Ecto neural progenitor cell (in vitro differentiated cells): ENCODE measurements around the gene CUL7.
"Not testable (repeated sequence)": the region's sequence is repeated elsewhere in the genome, so short reads cannot be mapped to it uniquely, and the experiment has no call there.

ENCODE experiments used
- DNase-seq: peaks from one replicate; pipeline ENCODE4 v3.0.0-alpha.2; 2018; ENCODE audit warnings: low spot score

The CUL7 gene

DNA sequence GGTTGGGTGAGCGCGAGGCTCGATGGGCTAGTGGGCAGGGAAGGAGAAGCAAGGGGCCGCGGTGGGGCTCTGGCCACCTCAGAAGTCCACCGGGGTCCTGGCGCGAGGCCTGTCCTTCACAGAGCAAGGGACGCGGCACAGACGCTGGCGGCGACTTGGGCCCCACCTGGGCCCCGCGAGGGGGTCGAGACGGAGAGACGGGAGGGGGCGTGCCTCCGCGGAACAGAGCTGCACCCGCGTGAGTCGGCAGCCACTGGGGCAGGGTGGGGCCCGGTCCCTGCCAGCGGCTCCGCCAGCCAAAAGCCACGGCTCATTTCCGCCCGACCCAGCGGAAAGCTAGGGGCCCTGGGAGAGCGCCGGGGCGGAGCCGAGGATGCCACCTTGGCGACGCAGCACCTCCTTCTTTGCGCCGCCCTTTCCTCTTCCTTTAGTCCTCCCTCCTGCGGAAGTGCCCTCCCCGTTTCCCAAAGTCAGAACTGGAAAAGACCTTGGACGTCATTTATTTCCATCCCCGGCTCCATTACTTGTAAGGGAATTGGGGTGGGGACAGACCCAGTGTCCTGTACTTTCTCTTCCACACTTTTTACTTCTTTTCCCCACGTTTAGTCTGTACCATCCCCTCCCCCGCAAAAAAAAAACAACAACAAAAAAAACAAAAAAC, at the start of gene CUL7:
Gene CUL7 (minus strand): TSS at position 307 of the 661 bp plus-strand sequence. CDS start 1,063 bp downstream, outside the sequence.
- DNase-seq = peak; percentile 88

DNA sequence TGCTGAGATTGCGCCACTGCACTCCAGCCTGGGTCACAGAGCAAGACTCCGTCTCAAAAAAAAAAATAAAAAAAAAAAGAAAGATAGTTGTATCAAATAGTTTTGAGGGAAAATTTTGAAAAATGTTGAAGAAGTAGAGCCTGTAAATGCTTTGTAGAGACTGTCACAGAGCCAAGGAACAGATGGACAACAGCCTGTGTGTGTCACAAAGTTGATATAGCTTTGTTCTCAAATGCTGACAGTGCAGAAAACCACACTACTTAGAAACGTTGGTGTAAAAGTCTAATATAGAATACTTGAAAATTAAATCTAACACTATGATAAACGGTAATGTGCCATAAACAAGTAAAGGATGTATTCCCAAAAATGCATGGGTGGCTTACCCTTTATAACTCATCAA, 47.8 kb upstream of the CUL7 start:
- no peak for DNase-seq

DNA sequence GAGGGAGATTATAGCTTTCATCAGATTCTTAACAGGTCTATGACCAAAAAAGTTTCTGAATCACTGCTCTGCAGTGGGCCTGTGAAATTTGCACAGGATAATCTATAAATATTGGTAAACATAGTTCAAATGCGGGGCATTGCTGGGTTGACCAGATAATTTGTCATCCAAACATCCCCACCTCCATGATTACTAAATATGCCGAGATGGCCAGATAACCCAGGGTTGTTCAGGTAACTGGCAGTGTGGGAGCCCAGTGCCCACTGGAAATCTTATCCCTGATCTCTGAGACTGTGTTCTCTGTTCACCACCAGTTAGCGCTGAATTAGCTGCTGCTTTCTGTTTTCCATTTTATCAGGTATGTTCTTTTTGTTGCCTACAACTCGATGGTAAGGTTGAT, 43.9 kb upstream of the CUL7 start:
- no peak for DNase-seq

DNA sequence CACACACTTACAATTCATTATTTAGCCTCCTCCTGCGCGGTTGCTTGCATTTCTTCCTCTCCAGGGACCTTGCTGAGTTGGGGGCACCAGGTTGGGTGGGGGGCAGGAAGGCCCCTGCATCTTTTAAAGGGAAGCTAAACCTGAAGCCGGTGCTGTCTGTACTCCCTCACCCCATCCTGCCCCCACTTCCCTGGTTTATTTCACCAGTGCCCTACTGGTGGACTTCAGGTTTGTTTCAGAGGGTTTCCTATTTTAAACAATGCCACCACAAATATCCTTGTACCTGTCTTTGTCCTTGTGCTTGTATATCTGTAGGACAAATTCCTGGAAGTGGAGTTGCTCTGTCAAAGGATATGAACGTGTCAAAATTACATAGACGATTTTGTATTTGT, 43.4 kb upstream of the CUL7 start:
- DNase-seq = no peak

DNA sequence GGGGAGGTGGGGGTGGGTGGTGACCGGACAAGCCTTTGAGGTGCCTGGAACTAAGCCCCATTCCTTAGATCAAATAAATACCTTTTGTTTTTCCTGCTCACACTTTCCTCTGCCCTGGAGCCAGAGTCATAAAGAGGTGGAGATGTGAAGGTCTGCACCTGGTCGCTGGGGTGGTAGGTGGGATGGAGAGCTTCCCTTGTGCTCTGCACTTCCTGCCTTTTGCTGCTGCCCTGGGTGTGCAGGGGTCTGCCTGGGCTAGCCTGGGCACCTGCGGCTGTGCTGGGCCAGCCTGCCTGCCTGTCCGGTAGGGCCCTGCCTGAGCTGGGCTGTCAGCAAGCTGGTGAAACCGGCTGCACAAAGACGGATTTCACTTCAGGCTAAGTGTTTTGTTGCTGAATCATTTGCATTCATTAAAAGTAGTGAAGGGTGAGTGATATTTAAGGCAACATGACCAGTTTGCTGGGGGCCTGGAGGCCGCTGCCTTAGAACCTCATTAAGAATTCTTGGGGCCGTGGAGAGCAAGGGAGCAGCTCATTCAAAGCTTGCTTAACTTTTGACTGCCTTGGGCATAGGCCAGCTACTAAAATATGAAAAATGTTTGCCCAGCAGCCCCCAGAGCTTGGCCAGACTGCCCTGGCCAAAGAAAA, 42.9 kb upstream of the CUL7 start:
- peak; percentile 64 for DNase-seq

DNA sequence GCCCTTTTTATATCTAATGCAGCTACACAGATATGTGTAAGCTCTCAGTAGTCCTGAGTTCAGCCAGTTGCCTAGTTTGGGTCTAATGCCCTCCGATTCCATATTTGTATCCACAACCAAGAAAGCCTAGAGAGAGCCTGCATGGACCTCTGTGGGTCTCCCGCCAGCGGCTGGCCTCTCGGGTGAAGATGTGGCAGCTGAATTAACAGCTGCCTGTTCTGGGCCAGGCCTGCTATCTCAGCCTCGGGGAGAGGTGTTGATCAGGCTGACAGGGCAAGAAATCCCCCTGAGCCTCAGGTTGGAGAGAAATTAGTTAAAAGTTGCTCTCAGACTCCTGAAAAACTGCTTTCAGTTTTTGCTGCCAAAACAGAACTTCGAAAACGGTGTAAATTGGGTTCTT, 42.3 kb upstream of the CUL7 start:
- DNase-seq = peak; percentile 54

DNA sequence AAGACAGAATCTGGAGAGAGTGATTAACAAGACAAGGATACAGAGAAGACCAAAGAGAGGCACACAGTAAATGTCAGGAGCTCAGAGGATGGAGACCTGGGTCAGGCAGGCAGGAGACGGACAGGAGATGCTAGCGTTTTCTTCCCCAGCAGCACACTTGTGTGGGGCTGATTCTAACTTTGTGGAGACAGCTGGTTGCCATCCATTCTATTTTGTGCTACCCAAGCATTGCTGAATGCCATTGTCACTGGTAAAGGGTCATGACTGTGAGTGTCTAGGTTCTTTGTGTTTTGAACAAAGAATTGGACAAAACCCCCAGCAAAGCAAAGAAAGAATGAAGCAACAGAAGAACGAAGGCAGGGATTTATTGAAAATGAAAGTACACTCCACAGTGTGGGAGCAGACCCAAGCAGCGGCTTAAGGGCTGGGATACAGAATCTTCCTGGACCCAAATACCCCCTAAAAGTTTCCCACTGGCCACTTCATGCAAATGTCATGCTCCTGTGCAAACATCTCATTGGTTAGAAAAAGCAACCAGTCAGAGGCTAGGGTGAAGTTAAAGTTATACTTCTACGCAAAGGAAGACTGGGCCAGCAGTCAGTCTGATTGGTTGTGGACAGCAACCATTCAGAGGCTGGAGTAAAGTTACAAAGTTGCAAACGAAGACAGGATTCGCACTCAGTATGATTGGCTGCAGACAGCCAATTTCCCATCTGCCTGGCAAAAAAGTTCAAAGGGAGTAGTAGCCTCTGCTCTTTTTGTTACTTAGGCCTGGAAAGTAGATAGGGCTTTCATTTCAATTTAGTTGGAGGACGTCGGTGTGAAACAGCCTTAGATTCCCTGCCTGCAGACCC, 40.0 kb upstream of the CUL7 start:
- no peak for DNase-seq

DNA sequence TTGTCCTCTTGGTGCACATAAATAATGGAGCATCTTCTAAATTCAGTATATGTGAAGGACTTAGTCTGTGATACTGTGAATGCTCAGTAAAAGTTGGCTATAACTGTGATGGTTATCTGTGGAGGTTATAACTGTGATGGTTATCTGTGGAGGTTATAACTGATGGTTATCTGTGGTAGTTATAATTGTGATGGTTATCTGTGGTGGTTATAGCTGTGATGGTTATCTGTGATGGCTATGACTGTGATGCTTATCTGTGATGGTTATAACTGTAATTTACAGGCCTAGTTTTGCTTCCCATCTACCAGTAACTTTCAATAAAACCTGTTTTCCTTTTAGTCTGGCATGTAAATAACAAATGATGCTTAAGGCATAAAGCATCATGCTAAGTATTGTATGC, 39.0 kb upstream of the CUL7 start:
- no peak for DNase-seq

DNA sequence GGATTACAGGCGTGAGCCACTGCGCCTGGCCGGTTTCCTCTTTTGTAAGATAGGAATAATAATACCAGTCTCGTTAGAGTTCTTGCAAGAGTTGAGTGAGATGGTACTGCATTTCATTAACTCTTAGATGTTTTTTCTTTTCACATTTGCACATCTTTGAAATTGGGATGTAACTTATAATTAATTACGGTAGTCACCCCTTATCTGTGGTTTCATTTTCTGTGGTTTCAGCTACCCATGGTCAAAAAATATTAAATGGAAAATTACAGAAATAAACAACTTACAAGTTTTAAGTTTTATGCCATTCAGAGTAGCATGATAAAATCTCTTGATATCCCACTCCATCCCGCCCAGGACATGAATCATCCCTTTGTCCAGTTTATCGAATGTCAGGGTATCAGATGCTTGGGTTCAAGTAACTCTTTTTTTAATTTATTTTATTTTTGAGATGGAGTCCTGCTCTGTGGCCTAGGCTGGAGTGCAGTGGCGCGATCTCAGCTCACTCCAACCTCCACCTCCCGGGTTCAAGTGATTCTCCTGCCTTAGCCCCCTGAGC, 37.9 kb upstream of the CUL7 start:
- DNase-seq = no peak

DNA sequence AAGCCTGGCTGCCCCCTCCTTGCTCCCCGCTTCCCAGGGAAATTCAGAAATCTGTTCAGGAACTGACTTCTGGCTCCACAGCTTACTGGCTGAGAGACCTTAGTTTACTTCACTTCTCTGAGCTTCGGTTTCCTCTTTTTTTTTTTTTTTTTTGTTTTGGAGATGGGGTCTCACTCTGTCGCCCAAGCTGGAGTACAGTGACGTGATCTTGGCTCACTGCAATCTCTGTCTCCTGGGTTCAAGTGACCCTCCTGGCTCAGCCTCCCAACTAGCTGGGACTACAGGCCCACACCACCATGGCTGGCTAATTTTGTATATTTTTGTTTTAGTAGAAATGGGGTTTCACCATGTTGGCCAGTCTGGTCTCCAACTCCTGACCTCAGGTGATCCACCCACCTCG, 37.4 kb upstream of the CUL7 start:
- DNase-seq = no peak

DNA sequence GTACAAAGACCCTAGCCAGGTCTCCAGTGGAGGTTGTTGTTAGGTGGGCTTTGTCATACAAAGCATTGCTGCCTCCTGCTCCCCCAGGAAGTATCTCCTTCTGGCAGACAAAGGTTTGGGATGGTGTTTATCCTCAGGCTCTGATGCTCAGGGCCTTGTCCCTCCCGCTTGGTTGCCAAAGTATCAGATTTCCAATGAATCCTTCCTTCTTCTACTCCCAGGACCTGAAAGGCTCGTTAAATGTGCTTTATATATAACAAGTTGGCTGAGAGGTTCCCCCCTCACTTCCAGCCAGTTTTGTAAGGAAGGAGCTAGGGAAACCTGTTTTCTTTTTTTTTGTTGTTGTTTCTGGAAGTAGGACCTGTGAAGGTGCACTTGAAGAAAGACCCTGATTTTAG, 36.9 kb upstream of the CUL7 start:
- no peak for DNase-seq

DNA sequence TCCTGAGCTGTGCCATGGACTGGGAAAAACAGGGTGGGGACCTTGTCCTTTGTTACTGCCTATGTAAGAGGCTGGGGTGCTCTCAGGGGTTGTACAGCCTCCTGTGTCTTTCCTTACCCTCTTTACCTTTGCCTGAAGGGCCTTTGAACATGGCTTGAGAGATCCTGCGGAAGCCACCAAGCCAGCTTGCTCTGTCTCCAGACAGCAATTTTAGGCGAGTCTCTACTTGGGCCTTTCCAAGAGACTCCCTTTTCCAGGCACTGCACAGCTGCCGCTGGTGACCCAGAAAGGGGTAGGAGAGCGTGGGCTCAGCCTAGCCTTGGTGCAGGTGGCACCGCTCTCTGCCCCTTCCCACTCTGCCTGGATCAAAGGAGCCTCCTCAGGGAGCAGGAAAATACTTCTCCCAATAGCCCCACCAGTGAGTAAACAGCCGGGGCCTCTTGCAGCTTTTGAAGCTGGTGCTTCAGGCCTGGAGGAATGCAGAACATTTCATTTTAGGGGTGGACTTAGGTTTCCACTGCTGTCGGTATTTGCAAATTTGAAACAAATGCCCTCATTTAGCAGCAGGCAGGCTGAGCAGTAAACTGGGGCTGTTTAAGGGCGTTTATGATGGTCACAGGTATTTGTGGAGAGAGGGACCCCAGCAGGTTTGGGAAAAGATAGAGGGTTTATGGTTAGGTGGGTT, 36.4 kb upstream of the CUL7 start:
- peak; percentile 49 for DNase-seq

DNA sequence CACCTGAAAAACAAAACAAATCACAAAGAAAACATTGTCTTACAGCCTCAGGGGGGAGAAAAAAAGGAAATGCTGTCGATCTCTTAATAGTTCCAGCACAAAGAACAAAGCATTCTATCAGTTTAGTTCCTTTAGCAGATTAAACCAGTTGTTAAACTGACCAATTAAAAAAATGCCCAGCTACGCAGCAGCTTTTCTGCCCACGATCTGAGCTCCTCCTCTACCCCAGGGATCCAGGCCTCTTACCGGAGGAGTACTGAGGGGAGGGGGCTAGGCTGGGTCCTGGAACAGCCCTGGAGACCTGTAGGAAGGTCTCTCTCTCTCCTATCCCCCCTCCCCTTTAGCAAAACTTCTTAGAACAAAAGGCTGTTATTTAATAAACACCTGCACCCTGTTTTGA, 35.8 kb upstream of the CUL7 start:
- DNase-seq = peak; percentile 52

DNA sequence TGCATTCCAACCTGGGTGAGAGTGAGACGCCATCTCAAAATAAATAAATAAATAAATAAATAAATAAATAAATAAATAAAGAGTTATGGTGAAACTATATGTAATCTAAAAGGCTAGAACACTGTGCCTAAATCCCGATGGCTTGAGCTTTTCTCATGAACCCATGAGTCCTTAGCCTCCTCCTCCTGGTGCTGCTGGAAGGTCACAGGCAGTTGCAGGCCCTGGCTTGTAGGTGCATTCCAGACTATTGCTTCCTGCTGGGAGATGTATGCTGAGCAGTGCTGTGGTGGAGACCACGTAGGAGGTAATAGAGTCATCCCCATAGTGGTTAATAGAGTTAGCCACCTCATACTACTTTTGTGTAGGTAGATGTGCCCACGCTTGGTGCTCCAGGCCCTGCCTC, 35.0 kb upstream of the CUL7 start:
- no peak for DNase-seq

DNA sequence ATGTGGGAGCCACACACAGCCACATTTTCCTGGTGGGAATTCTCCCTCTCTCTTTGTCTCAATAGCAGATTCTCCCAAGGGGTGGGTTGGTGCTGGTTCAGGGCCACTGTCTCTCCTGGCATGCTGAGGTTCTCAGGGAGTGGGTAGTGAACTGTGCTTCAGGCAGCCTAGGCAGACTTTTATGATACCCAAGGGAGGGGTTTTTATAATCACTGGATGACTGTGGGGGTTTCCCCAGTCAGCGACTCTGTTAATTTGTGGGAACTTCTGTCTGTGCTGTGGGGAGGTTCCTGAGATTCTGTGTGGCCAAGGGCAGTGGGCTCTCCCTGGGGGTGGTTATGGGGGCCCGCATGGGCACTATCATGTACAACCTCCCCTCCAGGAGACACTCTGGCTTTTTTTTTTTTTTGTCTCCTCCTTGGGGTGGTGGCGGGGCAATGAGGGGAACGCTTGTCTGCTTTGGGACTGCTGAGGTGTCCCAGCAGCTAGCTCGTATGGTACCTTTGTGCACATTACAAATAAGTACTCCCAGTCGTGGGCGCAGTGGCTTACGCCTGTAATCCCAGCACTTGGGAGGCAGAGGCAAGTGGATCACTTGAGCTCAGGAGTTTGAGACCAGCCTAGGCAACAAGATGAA, 32.5 kb upstream of the CUL7 start:
- DNase-seq = no peak

DNA sequence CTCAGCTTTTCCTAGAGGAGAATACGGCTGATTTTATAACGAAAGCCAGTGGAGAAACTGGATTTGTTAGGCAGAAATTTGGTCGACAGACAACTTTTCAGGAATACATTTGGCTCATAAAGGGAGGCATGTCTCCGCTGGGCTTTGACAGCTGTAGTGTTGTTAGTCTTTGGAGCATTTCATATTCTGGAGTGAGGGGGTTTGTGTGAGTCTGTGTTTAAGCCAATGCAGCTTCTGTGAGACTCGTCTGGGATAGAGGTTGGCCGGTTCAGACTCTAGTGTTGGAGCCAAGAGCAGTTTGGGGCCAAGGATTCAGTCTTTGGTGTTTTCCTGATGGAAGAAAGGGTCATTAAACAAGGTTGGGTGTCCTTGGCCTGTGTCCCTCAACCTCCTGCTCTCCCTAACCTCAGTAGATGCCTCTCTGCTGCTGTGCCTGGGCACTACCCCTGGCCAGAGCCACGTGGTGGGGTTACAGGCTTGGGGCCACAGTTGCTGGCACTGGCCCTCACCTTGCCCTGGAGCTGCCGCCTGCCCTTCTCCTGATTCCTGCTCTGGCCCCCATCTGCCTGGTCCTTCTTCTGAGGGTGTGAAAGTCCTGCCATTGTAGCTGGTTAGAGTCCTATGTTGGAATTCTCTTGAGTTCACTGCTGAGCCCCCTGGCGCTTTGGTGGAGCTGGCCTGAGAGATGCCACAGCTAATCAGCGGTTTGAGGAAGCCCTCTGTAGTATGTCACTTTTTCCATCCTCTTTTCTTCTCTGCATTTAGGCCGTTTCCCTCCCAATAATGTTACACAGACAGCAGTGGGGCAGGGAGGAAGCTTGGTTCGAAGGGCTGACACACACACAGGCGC, 29.4 kb upstream of the CUL7 start:
- no peak for DNase-seq

DNA sequence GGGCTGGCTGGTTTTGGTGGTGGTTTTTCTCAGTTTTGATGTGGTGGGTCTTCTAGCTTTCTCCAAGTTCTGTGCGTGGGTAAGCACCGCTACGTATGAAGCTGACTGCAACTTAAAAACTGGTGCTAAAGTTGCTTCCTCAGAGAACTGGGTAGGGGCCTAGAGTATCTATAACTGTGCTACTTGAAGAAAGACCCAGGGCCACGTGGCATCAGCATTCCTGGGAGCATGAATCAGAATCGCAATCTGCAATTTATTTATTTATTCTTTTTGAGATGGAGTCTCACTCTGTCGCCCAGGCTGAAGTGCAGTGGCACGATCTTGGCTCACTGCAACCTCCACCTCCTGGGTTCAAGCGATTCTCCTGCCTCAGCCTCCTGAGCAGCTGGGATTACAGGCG, 28.3 kb upstream of the CUL7 start:
- not testable (repeated sequence) for DNase-seq

DNA sequence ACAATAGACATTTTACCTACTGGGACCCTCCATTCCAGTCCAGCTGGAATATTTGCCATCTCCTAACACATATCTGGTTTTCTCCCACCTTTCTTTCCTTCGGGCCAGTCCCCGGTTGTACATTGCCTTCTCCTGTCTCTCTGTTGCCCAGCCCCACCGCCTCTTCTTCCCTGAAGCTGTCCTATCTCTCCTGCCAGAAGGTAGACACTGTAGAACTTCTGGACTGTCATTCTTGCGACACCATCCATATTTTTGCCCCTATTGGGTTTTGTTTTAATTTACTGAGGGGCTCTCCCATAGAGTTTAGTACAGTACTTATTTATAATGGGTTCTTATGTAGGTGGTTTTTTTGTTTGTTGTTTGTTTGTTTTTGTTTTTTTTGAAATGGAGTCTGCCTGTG, 27.4 kb upstream of the CUL7 start:
- DNase-seq = no peak

DNA sequence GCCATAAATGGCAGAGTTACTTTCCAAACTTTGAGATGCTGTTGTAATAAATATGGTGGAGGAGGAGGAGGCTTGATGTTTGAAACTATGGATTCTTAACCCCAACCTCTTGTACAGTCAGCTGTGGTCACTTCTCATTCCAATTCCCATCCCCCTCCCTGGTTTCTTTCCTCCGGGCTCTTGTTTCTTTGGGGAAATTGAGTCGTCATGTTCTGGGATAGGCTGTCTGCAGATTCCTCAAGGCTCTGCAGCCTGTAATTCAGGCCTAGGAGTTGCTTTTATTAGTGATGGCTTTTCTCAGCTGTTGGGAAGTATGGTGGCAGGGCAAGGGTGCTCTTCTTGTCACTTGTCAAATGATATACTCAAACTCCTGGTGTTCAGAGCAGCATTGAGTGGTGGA, 25.0 kb upstream of the CUL7 start:
- no peak for DNase-seq

DNA sequence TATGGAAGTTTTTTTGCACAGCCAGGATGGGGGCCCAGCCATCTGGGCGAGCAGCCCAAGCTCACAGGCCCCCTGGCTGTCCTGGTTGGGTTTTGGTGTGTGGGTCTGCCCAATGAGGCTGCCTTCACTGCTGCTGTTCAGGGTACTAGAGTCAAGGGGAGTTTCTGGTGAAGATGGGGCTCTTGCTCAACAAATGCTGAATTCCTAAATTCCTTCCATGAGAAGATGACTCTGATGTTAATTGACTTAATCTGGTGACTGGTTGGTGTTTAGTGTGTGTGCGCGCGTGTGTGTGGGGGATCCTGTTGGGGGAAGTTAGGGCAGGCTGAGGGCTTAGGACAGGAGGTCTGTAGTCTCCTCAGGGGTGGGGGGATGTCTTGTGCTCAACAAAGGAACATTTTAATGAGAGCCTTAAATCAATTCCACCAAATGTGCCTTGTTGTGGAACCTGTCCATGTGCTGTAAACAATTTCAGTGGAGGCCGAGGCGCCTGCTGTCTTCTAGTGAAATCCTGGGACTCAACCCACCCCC, 24.4 kb upstream of the CUL7 start:
- DNase-seq = no peak
